Measurements from ENCODE around the gene BAG3. TPM values are rescaled to one million over a fixed set of nuclear protein-coding genes. Genes with fewer than 3 reads are reported as not detected.
A peak's percentile ranks its signal among the peaks of the same experiment; 100 is the strongest.

Gene BAG3
- total RNA-seq, 4 donors from 2014 or later = 23.8 to 38.4 (median 32.0) TPM

GRCh38 chr10:119609516-119609915, 41.7 kb upstream of the BAG3 start:
- no peaks in the 10 kb centered on the region for H3K27me3 ChIP-seq
- DNase-seq (ENCODE audit: low spot score in 2 of 2) = no peak
- H3K4me3 ChIP-seq = no peak overlapping the region
- peaks cover 0 to 6% (median 0%) of the 10 kb centered on the region in 4 donors for H3K4me1 ChIP-seq
- H3K36me3 ChIP-seq = no peaks in the 10 kb centered on the region
- H3K9me3 ChIP-seq = no peaks in the 10 kb centered on the region
- H3K27ac ChIP-seq = no peak overlapping the region
- 93% methylated on average over 4 of the region's 4 CpGs for WGBS, 2 donors
- no peak for TF ChIP-seq POLR2A (IDR thresholded peaks at IDR 0.05)
- TF ChIP-seq EP300 (IDR thresholded peaks at IDR 0.05) = no peak

GRCh38 chr10:119611433-119611832, 39.7 kb upstream of the BAG3 start:
- WGBS, 2 donors = 70 to 80% methylated on average over 4 of the region's 4 CpGs
- peaks cover 0 to 6% (median 0%) of the 10 kb centered on the region in 4 donors for H3K4me1 ChIP-seq
- no peak overlapping the region for H3K4me3 ChIP-seq
- H3K36me3 ChIP-seq = no peaks in the 10 kb centered on the region
- H3K27me3 ChIP-seq = no peaks in the 10 kb centered on the region
- DNase-seq (ENCODE audit: low spot score in 2 of 2) = no peak
- TF ChIP-seq CTCF (IDR thresholded peaks at IDR 0.05) (no peak), POLR2A (IDR thresholded peaks at IDR 0.05) (no peak), EP300 (IDR thresholded peaks at IDR 0.05) (no peak)
- H3K27ac ChIP-seq = no peak overlapping the region
- no peaks in the 10 kb centered on the region for H3K9me3 ChIP-seq

- Histone ChIP-seq H3K27me3 (no peaks in the 10 kb centered on the region), H3K9me3 (no peaks in the 10 kb centered on the region), H3K36me3 (no peaks in the 10 kb centered on the region), H3K4me3 (no peak overlapping the region), H3K27ac (no peak overlapping the region), H3K4me1 (peaks cover 0 to 19% (median 2%) of the 10 kb centered on the region in 4 donors)
- WGBS, 2 donors = 90 to 92% methylated on average over 6 of the region's 6 CpGs
- TF ChIP-seq POLR2A (IDR thresholded peaks at IDR 0.05) (no peak), CTCF (IDR thresholded peaks at IDR 0.05) (no peak), EP300 (IDR thresholded peaks at IDR 0.05) (no peak)
- DNase-seq (ENCODE audit: low spot score in 2 of 2) = no peak
Measured at GRCh38 chr10:119613741-119614140, 37.4 kb upstream of the BAG3 start.

- TF ChIP-seq CTCF (IDR thresholded peaks at IDR 0.05) (no peak), EP300 (IDR thresholded peaks at IDR 0.05) (no peak), POLR2A (IDR thresholded peaks at IDR 0.05) (no peak)
- DNase-seq (ENCODE audit: low spot score in 2 of 2) = no peak
- peaks cover 0 to 23% (median 2%) of the 10 kb centered on the region in 4 donors for H3K4me1 ChIP-seq
- no peak overlapping the region for H3K27ac ChIP-seq
- 80 to 85% methylated on average over 5 of the region's 5 CpGs for WGBS, 2 donors
- H3K27me3 ChIP-seq = no peaks in the 10 kb centered on the region
- H3K36me3 ChIP-seq = no peaks in the 10 kb centered on the region
- H3K4me3 ChIP-seq = no peak overlapping the region
- H3K9me3 ChIP-seq = no peaks in the 10 kb centered on the region
Measured at GRCh38 chr10:119614686-119615085, 36.5 kb upstream of the BAG3 start.

- TF ChIP-seq CTCF (IDR thresholded peaks at IDR 0.05) (peak in 3 of 5 experiments; percentile 21 to 44 (median 33)), EP300 (IDR thresholded peaks at IDR 0.05) (no peak)
- Histone ChIP-seq H3K9me3 (no peaks in the 10 kb centered on the region), H3K27ac (no peak overlapping the region), H3K4me3 (no peak overlapping the region), H3K36me3 (no peaks in the 10 kb centered on the region), H3K27me3 (no peaks in the 10 kb centered on the region), H3K4me1 (peaks cover 0 to 23% (median 3%) of the 10 kb centered on the region in 4 donors)
- DNase-seq (ENCODE audit: low spot score in 2 of 2) = peak; percentile 43 to 50
- 61 to 62% methylated on average over 13 of the region's 13 CpGs for WGBS, 2 donors
Measured at GRCh38 chr10:119616882-119617570, 34.2 kb upstream of the BAG3 start.

Measured in tibial nerve (tissue), 4 donors.